GM23248 (cell line): Measurements from ENCODE around the gene SRSF1. TPM values are rescaled to one million over a fixed set of nuclear protein-coding genes. Genes with fewer than 3 reads are reported as not detected.

Experiments used
- DNase-seq: peaks from one replicate; pipeline ENCODE4 v3.0.0-alpha.2; 2015
- H2AFZ ChIP-seq: fragments of 200-600 bp; sonication (generic); 2 replicates; pipeline ENCODE4 v1.6.1; 2016; ENCODE audit warnings: antibody characterized with exemption
- H3F3A ChIP-seq: fragments of 200-600 bp; sonication (generic); 2 replicates; pipeline ENCODE4 v1.6.1; 2016; ENCODE audit warnings: mild to moderate bottlenecking, antibody characterized with exemption, mixed run types; ENCODE audit not compliant: insufficient read depth
- H3K27ac ChIP-seq: fragments of 200-600 bp; sonication (generic); 2 replicates; pipeline ENCODE4 v1.5.1; 2016; ENCODE audit warnings: mild to moderate bottlenecking
- H3K27me3 ChIP-seq: fragments of 200-600 bp; sonication (generic); replicated peaks from 2 replicates; pipeline ENCODE4 v1.6.1; 2016; ENCODE audit warnings: mild to moderate bottlenecking; ENCODE audit not compliant: insufficient read depth
- H3K36me3 ChIP-seq: fragments of 200-600 bp; sonication (generic); 2 replicates; pipeline ENCODE4 v1.6.1; 2016; ENCODE audit warnings: low read depth, mild to moderate bottlenecking
- H3K4me1 ChIP-seq: fragments of 200-600 bp; sonication (generic); 2 replicates; pipeline ENCODE4 v1.6.1; 2016; ENCODE audit warnings: mild to moderate bottlenecking; ENCODE audit not compliant: insufficient read depth
- H3K4me2 ChIP-seq: fragments of 200-600 bp; sonication (generic); one replicate; pipeline ENCODE4 v1.6.1; 2016; ENCODE audit warnings: mild to moderate bottlenecking; ENCODE audit not compliant: unreplicated experiment
- H3K4me3 ChIP-seq: fragments of 200-600 bp; sonication (generic); 2 replicates; pipeline ENCODE4 v1.5.1; 2016; ENCODE audit warnings: mild to moderate bottlenecking
- H3K79me2 ChIP-seq: fragments of 200-600 bp; sonication (generic); 2 replicates; pipeline ENCODE4 v1.6.1; 2016; ENCODE audit warnings: mild to moderate bottlenecking; ENCODE audit not compliant: insufficient read depth
- H3K9ac ChIP-seq: fragments of 200-600 bp; sonication (generic); 2 replicates; pipeline ENCODE4 v1.6.1; 2016; ENCODE audit warnings: mild to moderate bottlenecking
- H3K9me2 ChIP-seq: fragments of 200-600 bp; sonication (generic); 2 replicates; pipeline ENCODE4 v1.6.1; 2016; ENCODE audit warnings: mixed run types, mild to moderate bottlenecking, moderate library complexity; ENCODE audit not compliant: insufficient read depth
- H3K9me3 ChIP-seq: fragments of 200-600 bp; sonication (generic); one replicate; pipeline ENCODE4 v1.6.1; 2017; ENCODE audit warnings: low read depth
- H4K20me1 ChIP-seq: fragments of 200-600 bp; sonication (generic); 2 replicates; pipeline ENCODE4 v1.6.0; 2016; ENCODE audit not compliant: insufficient read depth
- EZH2 ChIP-seq: fragments of 200-600 bp; sonication (generic); IDR thresholded peaks from 2 replicates; pipeline ENCODE4 v1.6.1; 2018; ENCODE audit warnings: antibody characterized with exemption, mild to moderate bottlenecking; ENCODE audit not compliant: insufficient read depth, poor library complexity, severe bottlenecking
- EZH2phosphoT487 ChIP-seq: fragments of 200-600 bp; sonication (generic); IDR thresholded peaks from 2 replicates; pipeline ENCODE4 v1.6.1; 2018; ENCODE audit warnings: antibody characterized with exemption, moderate library complexity, mild to moderate bottlenecking, low read depth; ENCODE audit not compliant: insufficient read depth
- WGBS, 2 experiments: methylation state at CpG; one replicate each; pipeline ENCODE4 v1.1.6; 2015 to 2017; ENCODE audit warnings: low lambda C conversion rate in 2 of 2, low coverage in 1 of 2; ENCODE audit errors: missing lambda C conversion rate in 2 of 2; 5-methylcytosine and 5-hydroxymethylcytosine counted together
- in situ Hi-C: fragments of 300-500 bp; cut with MboI; formaldehyde crosslinking; loops from 2 replicates; pipeline ENCODE4 v1.15.0; 2020
- polyA plus RNA-seq: library from polyadenylated mRNA; unstranded; fragments of >200 nt; fragmentation: Nextera tagmentation; extraction: Ambion mirVana; gene quantifications from 2 replicates; pipeline ENCODE4 v1.2.1, GENCODE V29; 2016
- total RNA-seq: library from RNA; depleted of rRNA; stranded (reverse); fragments of >200 nt; shearing (Covaris generic); gene quantifications from 2 replicates; pipeline ENCODE4 v1.2.3, GENCODE V29; 2014

SRSF1 gene
- total and polyA plus RNA-seq, 2 experiments from 2014 or later = 130 to 204 TPM

DNA sequence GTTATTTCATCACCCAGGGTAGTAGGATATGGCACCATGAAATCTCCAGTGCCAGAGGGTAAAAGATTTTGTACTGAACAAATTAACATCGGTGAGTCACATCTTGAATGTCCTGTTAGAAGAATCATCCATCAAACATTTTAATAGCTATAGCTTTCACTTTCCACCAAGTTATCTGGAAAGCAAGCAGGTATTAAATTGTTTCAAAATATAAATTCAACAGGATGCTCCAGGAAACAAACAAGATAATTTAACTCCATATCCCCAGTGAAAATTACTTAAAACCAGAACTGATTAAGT, 21.4 kb downstream of the SRSF1 start:
- Histone ChIP-seq H3K27me3 (no peaks in the 10 kb centered on the region), H3K79me2 (peaks cover 66% of the 10 kb centered on the region), H3K4me1 (peaks cover 40% of the 10 kb centered on the region), H3K4me3 (peak overlapping the region; percentile 81), H3K9me2 (no peaks in the 10 kb centered on the region), H4K20me1 (no peaks in the 10 kb centered on the region), H3K36me3 (peaks cover 15% of the 10 kb centered on the region), H3K27ac (peak overlapping the region; percentile 89), H2AFZ (no peak overlapping the region), H3K9me3 (no peaks in the 10 kb centered on the region), H3F3A (peaks cover 50% of the 10 kb centered on the region), H3K9ac (peak overlapping the region; percentile 94), H3K4me2 (peak overlapping the region; percentile 95)
- WGBS, 2 experiments = 0 to 4% methylated on average over 1 of the region's 1 CpG
- TF ChIP-seq EZH2 (no peak), EZH2phosphoT487 (no peak)
- in situ Hi-C loops = no loop called here
- peak; percentile 83 for DNase-seq

DNA sequence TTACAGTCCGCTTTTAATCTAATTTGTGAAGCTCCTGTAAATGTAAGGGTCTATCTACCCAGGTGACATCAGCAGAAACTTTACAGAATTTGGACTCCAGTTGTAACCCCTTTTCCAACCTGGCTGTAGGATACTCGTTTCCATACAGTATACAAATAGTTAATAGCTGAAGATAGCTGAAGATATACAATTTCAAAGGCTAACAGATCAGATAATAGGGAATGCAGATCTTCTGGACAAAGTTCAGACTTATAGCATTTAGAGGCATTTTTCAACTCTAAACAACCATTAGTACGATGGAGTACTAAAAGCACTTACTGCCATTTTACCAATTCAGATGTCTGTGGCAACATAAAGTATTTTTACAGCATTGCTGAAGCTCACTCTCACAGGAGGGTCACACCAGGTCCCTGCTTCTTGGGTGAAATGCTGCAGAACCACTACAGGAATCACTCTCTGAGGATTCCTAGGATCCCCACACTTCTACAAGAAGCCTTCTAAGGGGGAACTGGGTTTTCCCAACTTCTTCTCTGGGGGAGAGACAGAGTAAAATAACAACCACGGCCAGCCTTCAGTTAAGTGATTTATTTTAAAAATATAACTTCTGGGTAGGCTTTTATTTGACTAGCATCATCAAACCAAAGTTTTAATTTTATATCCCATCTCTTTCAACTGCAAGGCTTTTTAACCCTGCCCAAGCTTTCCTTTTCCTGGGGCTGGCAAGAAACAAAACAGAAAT, 21.9 kb downstream of the SRSF1 start:
- TF ChIP-seq EZH2 = no peak
- no peak for TF ChIP-seq EZH2phosphoT487
- H4K20me1 ChIP-seq = no peaks in the 10 kb centered on the region
- H3K4me3 ChIP-seq = peak overlapping the region; percentile 81
- H3K79me2 ChIP-seq = peaks cover 72% of the 10 kb centered on the region
- no peak overlapping the region for H2AFZ ChIP-seq
- DNase-seq = peak; percentile 32
- H3K9me3 ChIP-seq = no peaks in the 10 kb centered on the region
- in situ Hi-C loops = no loop called here
- peak overlapping the region; percentile 95 for H3K4me2 ChIP-seq
- no peaks in the 10 kb centered on the region for H3K9me2 ChIP-seq
- H3K36me3 ChIP-seq = peaks cover 19% of the 10 kb centered on the region
- H3K9ac ChIP-seq = peak overlapping the region; percentile 94
- no peaks in the 10 kb centered on the region for H3K27me3 ChIP-seq
- H3K4me1 ChIP-seq = peaks cover 40% of the 10 kb centered on the region
- H3K27ac ChIP-seq = peak overlapping the region; percentile 89
- H3F3A ChIP-seq = peaks cover 44% of the 10 kb centered on the region
- 52 to 57% methylated on average over 4 of the region's 4 CpGs for WGBS, 2 experiments

DNA sequence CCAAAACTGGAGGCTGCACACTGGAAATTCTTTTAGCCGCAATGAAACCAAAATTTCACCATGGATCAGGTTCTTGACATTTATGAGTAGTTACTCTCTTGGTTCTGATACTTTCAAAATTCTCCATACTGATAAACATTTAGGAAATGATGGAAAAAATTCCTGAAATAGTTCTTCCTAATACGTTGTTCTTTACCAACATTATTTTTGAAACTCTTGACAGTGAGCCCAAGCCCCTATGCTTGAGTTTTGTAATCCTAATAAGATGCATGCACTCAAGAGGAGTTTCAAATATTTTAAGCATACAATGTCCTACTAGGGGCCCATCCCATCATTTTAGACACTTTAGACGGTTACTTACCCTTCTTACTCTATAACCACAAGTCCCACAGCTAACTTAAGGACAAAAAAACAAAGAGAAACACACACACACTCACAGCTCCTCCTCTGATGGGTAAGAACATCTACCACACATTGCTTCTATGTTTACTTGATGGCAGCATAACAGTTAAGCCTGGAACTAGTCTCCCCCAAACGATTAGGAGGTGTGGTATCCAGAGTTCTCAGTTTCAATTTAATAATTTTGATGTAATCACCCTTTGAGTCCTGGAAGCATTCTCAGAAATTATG, 22.7 kb downstream of the SRSF1 start:
- Histone ChIP-seq H3K27me3 (no peaks in the 10 kb centered on the region), H3K9me2 (no peaks in the 10 kb centered on the region), H3K9ac (0 out of 2 replicates have a peak overlapping the region, but pooled peaks have one; percentile 94), H3K27ac (peak overlapping the region; percentile 89), H3K36me3 (peaks cover 22% of the 10 kb centered on the region), H2AFZ (no peak overlapping the region), H3K79me2 (peaks cover 76% of the 10 kb centered on the region), H3K4me1 (peaks cover 40% of the 10 kb centered on the region), H3K9me3 (no peaks in the 10 kb centered on the region), H3F3A (peaks cover 37% of the 10 kb centered on the region), H4K20me1 (no peaks in the 10 kb centered on the region), H3K4me2 (peak overlapping the region; percentile 95), H3K4me3 (peak overlapping the region; percentile 81; the same call in 1 of the 2 replicates)
- TF ChIP-seq EZH2phosphoT487 (no peak), EZH2 (no peak)
- WGBS, 2 experiments = 39 to 44% methylated on average over 4 of the region's 4 CpGs
- no peak for DNase-seq
- in situ Hi-C loops = no loop called here

DNA sequence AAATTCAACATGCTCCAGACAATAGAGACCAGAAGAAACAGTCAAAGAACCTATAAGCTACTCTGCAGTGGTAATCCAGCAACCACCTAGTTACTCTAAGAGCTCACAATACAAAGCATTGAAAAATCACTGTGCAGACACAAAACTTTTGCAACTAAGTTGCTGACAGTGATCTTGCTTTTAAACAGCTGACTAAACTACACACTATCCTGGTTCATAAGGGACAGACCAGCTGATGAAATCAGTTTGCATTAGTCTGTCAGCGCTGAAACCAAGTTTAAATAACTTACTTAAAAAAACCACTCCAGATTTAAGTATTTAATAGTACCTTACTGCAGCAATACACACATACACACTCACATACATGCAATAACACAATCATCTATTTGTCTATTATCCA, 23.6 kb downstream of the SRSF1 start:
- peaks cover 28% of the 10 kb centered on the region for H3F3A ChIP-seq
- TF ChIP-seq EZH2phosphoT487 (no peak), EZH2 (no peak)

More for the DNA sequence above, 23.6 kb downstream of the SRSF1 start:
- Histone ChIP-seq H3K36me3 (peaks cover 30% of the 10 kb centered on the region), H4K20me1 (no peaks in the 10 kb centered on the region), H3K79me2 (peaks cover 84% of the 10 kb centered on the region), H2AFZ (no peak overlapping the region), H3K4me3 (no peak overlapping the region), H3K9me3 (no peaks in the 10 kb centered on the region), H3K9ac (no peak overlapping the region), H3K27me3 (no peaks in the 10 kb centered on the region), H3K9me2 (no peaks in the 10 kb centered on the region), H3K27ac (no peak overlapping the region), H3K4me2 (peak overlapping the region; percentile 95), H3K4me1 (peaks cover 31% of the 10 kb centered on the region)
- 91 to 92% methylated on average over 1 of the region's 1 CpG for WGBS, 2 experiments
- in situ Hi-C loops = no loop called here
- no peak for DNase-seq
